ENCODE measurements around the gene CCSER1.
A peak's percentile ranks its signal among the peaks of the same experiment; 100 is the strongest.

CCSER1 gene

GRCh38 chr4:91015861-91016260, 888.7 kb downstream of the CCSER1 start:
- no peak for TF ChIP-seq CTCF (IDR thresholded peaks at IDR 0.05; ENCODE audit: insufficient read depth, missing control alignments)
- DNase-seq (ENCODE audit: insufficient read length, low spot score) = no peak
- FAIRE-seq = no peak

GRCh38 chr4:91019513-91019912, 892.3 kb downstream of the CCSER1 start:
- peak; percentile 53 for FAIRE-seq

GRCh38 chr4:91025241-91026148, 898.3 kb downstream of the CCSER1 start:
- no peak for TF ChIP-seq CTCF (IDR thresholded peaks at IDR 0.05; ENCODE audit: insufficient read depth, missing control alignments)
- DNase-seq (ENCODE audit: insufficient read length, low spot score) (no peak), FAIRE-seq (peak; percentile 63)

More at GRCh38 chr4:91019513-91019912, 892.3 kb downstream of the CCSER1 start:
- no peak for TF ChIP-seq CTCF (IDR thresholded peaks at IDR 0.05; ENCODE audit: insufficient read depth, missing control alignments)
- DNase-seq (ENCODE audit: insufficient read length, low spot score) = no peak

GRCh38 chr4:91028228-91028627, 901.0 kb downstream of the CCSER1 start:
- FAIRE-seq (no peak), DNase-seq (ENCODE audit: insufficient read length, low spot score) (no peak)
- TF ChIP-seq CTCF (IDR thresholded peaks at IDR 0.05; ENCODE audit: insufficient read depth, missing control alignments) = no peak

- no peak for TF ChIP-seq CTCF (IDR thresholded peaks at IDR 0.05; ENCODE audit: insufficient read depth, missing control alignments)
- DNase-seq (ENCODE audit: insufficient read length, low spot score) (no peak), FAIRE-seq (no peak)
These were observed 904.6 kb downstream of the CCSER1 start for GRCh38 chr4:91031761-91032160.

GRCh38 chr4:91032725-91033445, 905.7 kb downstream of the CCSER1 start:
- FAIRE-seq (no peak), DNase-seq (ENCODE audit: insufficient read length, low spot score) (no peak)
- no peak for TF ChIP-seq CTCF (IDR thresholded peaks at IDR 0.05; ENCODE audit: insufficient read depth, missing control alignments)

Data from D721Med (cell line).